Ishikawa (cell line): Measurements from ENCODE around the gene FGF12.

Source experiments
- CEBPB ChIP-seq: IDR thresholded peaks from 2 replicates; pipeline ENCODE4 v1.6.1; 2012
- CREB1 ChIP-seq: IDR thresholded peaks from 2 replicates; pipeline ENCODE4 v1.6.1; 2012; ENCODE audit warnings: low read depth
- EGR1 ChIP-seq: IDR thresholded peaks from 2 replicates; pipeline ENCODE4 v1.6.1; 2012
- EP300 ChIP-seq: IDR thresholded peaks from 2 replicates; pipeline ENCODE4 v1.6.1; 2012; ENCODE audit warnings: borderline replicate concordance
- NFIC ChIP-seq: IDR thresholded peaks from 2 replicates; pipeline ENCODE4 v1.6.1; 2012
- TAF1 ChIP-seq: IDR thresholded peaks from 2 replicates; pipeline ENCODE4 v1.6.1; 2012; ENCODE audit warnings: low read depth, mild to moderate bottlenecking
- TEAD4 ChIP-seq: IDR thresholded peaks from 2 replicates; pipeline ENCODE4 v1.6.1; 2012
- YY1 ChIP-seq: IDR thresholded peaks from 2 replicates; pipeline ENCODE4 v1.6.1; 2012; ENCODE audit warnings: low read depth
- ZBTB7A ChIP-seq: IDR thresholded peaks from 2 replicates; pipeline ENCODE4 v1.6.1; 2012; ENCODE audit warnings: low read depth
- TF ChIP-seq, protein P1 (sequence below): IDR thresholded peaks from 2 replicates; pipeline ENCODE4 v1.6.1; 2012; ENCODE audit warnings: low read depth, mild to moderate bottlenecking
- TF ChIP-seq, protein P2 (sequence below): IDR thresholded peaks from 2 replicates; pipeline ENCODE4 v1.6.1; 2012

DNA sequence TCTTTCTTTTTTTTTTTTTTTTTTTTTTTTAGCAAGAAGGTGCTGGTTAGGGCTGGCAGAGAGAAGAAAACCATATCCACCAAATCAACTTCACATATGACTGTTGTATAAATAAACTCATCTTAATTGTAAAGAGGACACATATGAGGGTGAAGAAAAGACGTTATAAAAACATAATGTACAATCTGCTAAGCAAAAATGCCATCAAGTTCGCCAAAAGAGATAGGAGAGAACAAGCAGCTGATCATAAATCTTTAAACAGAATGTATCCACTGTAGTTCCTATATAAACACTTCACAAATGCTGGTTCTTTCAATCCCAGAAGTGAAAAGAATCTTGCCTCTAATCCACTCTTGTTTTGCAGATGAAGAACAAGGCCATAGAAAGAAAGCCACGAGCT, 9.2 kb downstream of the FGF12 start:
- TF ChIP-seq CREB1 = no peak
- TF ChIP-seq, protein P1, sequence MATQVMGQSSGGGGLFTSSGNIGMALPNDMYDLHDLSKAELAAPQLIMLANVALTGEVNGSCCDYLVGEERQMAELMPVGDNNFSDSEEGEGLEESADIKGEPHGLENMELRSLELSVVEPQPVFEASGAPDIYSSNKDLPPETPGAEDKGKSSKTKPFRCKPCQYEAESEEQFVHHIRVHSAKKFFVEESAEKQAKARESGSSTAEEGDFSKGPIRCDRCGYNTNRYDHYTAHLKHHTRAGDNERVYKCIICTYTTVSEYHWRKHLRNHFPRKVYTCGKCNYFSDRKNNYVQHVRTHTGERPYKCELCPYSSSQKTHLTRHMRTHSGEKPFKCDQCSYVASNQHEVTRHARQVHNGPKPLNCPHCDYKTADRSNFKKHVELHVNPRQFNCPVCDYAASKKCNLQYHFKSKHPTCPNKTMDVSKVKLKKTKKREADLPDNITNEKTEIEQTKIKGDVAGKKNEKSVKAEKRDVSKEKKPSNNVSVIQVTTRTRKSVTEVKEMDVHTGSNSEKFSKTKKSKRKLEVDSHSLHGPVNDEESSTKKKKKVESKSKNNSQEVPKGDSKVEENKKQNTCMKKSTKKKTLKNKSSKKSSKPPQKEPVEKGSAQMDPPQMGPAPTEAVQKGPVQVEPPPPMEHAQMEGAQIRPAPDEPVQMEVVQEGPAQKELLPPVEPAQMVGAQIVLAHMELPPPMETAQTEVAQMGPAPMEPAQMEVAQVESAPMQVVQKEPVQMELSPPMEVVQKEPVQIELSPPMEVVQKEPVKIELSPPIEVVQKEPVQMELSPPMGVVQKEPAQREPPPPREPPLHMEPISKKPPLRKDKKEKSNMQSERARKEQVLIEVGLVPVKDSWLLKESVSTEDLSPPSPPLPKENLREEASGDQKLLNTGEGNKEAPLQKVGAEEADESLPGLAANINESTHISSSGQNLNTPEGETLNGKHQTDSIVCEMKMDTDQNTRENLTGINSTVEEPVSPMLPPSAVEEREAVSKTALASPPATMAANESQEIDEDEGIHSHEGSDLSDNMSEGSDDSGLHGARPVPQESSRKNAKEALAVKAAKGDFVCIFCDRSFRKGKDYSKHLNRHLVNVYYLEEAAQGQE = no peak
- no peak for TF ChIP-seq EP300
- no peak for TF ChIP-seq ZBTB7A
- TF ChIP-seq, protein P2, sequence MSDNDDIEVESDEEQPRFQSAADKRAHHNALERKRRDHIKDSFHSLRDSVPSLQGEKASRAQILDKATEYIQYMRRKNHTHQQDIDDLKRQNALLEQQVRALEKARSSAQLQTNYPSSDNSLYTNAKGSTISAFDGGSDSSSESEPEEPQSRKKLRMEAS = no peak
- TF ChIP-seq NFIC = no peak
- TF ChIP-seq CEBPB = no peak
- TF ChIP-seq EGR1 = no peak
- TF ChIP-seq YY1 = no peak
- no peak for TF ChIP-seq TAF1
- TF ChIP-seq TEAD4 = no peak
